Aortic smooth muscle cell (primary cell): Measurements from ENCODE around the gene OSBPL5. TPM values are rescaled to one million over a fixed set of nuclear protein-coding genes. Genes with fewer than 3 reads are reported as not detected.

Experiments used
- total RNA-seq: library from RNA; depleted of rRNA; stranded (reverse); fragments of >200 nt; gene quantifications from 2 replicates; pipeline ENCODE4 v1.2.3, GENCODE V29; 2014

Gene OSBPL5, protein sequence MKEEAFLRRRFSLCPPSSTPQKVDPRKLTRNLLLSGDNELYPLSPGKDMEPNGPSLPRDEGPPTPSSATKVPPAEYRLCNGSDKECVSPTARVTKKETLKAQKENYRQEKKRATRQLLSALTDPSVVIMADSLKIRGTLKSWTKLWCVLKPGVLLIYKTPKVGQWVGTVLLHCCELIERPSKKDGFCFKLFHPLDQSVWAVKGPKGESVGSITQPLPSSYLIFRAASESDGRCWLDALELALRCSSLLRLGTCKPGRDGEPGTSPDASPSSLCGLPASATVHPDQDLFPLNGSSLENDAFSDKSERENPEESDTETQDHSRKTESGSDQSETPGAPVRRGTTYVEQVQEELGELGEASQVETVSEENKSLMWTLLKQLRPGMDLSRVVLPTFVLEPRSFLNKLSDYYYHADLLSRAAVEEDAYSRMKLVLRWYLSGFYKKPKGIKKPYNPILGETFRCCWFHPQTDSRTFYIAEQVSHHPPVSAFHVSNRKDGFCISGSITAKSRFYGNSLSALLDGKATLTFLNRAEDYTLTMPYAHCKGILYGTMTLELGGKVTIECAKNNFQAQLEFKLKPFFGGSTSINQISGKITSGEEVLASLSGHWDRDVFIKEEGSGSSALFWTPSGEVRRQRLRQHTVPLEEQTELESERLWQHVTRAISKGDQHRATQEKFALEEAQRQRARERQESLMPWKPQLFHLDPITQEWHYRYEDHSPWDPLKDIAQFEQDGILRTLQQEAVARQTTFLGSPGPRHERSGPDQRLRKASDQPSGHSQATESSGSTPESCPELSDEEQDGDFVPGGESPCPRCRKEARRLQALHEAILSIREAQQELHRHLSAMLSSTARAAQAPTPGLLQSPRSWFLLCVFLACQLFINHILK
- total RNA-seq, result 41.7 and 49.4 TPM in 2 replicates

DNA sequence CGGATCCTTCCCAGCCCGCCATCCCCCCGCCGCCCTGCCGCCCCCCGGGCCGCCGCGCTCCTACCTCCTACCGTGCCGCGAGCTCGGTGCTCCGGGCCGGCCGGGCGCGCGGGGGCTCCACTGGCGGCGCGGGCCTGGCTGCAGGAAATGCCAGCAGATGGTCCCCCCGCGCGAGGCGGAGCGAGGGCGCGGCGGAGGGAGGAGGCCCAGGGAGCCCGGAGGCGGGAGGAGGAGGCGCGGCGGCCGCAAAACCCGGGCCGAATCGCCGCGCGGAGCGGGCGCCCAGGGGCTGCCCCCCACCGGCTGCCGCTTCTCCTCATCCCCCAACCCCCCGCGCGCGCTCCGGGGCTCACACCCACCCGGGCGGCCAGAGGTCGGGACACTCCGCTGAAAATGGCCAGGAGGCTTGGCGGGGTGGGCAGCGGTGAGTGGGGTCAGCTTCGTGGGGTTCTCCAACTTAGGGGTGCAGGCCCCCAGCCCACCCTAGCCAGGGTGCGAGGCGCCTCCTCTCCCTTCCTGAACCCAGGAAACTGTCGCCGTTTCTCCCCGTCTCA is at the start of gene OSBPL5:
Gene OSBPL5 (minus strand): TSS at position 159 of the 554 bp plus-strand sequence. CDS start 36,162 bp downstream, outside the sequence.

DNA sequence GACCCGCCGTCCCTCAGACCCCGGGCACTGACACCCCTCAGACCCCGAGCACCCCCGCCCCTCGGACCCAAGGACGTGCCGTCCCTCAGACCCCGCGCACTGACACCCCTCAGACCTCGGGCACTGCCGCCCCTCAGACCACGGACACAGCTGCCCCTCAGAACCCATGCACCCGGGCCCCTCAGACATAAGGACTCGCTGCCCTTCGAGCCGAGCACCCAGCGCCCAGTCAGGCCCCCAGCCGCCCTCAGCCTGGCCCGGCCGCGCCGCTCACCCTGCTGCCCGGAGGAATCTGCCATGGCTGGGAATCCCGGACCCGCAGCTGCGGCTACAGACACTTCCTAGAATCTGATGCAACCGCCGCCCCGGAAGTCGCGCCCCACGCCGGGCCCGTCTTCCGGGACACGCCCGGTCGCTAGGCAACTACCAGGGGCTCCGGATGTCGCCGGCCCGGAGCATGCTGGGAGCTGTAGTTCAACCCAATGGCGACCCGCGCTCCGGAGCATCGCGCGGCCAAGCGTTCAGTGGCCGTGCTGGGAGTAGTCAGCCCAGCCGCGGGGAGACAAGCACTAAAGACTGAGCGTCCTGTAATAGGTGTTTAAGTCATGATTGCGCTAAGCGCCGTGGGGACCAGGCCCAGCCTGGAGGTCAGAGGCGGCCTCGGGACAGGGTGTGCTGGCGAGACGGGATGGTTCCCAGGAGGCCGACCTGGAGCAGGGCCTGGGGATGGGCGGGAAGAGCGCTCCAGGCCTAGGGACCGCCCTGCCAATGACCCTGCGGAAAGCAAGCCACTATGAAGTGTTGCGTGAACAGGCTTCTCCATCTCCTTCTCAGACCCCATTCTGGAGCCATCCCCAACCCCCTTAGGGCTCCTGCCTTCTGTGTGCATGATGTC is 107.8 kb downstream of the OSBPL5 start, which contains the start of gene CARS1:
Gene CARS1 (minus strand): TSS at position 355 of the 895 bp plus-strand sequence. CDS start 56 bp downstream, at position 299.

Other genes starting within 250 kb of the OSBPL5 start
- gene PHLDA2, start 235.9 kb downstream of the OSBPL5 start, total RNA-seq, result 5.7 and 12.6 TPM in 2 replicates
- 162 and 164 TPM in 2 replicates for gene NAP1L4, start 173.0 kb downstream of the OSBPL5 start, total RNA-seq
- gene CARS1, start 107.9 kb downstream of the OSBPL5 start, total RNA-seq, result 49.3 and 54.2 TPM in 2 replicates
- not detected in 2 replicates for gene MRGPRG, start 53.5 kb upstream of the OSBPL5 start, total RNA-seq
- gene MRGPRE, start 67.1 kb upstream of the OSBPL5 start, total RNA-seq, result 0.12 and 0.13 TPM in 2 replicates
- 11.1 and 13.7 TPM in 2 replicates for gene ZNF195, start 213.8 kb upstream of the OSBPL5 start, total RNA-seq